Stimulated activated CD4-positive, alpha-beta T cell treated with anti-CD3 and anti-CD28 coated beads, Interleukin-12 subunit alpha, Interleukin-12 subunit beta, amount 100 ng/mL, for 4 hours (primary cell): Measurements from ENCODE around the gene ZSCAN22.
"Not testable (repeated sequence)": the region's sequence is repeated elsewhere in the genome, so short reads cannot be mapped to it uniquely, and the experiment has no call there.

Experiments
- DNase-seq: peaks from one replicate; pipeline ENCODE4 v3.0.0-alpha.2; 2020

Gene ZSCAN22

DNA sequence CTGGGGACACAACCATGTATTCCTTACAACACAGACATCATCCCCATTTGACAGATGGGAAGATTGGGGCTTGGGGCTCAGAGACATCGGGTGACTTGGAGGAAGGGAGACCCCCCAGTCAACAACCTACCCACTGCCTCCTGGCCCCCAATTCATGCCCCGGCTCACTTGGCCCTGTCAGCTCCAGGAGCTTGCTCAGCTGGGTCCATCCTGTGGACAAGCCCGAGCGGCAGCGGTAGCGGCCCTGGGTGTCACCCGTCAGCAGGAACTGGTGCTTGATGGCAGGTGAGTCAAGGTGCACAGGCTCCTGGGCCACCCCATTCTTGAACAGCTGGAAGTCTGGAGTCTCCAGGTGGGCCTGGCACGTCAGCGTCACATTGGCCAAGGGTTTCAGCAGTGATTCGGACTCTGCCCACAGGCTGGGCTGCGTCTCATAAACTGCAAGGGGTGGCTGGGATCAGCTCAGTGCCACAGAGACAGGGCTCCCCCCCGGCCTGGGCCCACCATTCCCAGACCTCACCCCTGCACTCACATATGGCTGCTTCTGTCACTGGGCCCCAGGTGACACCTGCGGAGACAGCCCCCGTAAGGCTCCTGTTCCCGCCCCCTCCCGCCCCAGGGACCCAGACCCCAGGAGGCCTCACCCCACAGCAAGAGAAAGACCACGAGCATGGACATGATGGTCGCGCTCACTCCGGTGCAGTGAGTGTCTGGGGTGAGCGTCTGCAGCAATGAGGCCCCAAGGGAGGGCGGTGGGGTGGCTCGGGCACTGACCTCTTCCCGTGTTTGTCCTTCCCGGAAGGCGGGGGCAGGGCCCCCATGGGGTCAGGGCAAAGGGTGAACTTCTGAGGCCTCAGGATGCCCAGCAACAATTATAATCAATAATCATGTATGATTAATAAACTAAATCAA, 26.2 kb downstream of the ZSCAN22 start, which contains the start of gene A1BG:
Gene A1BG, minus strand, starts transcription at position 733 of the 912 bp plus-strand sequence. Its CDS starts 55 bp downstream, at position 678.
- no peak for DNase-seq

DNA sequence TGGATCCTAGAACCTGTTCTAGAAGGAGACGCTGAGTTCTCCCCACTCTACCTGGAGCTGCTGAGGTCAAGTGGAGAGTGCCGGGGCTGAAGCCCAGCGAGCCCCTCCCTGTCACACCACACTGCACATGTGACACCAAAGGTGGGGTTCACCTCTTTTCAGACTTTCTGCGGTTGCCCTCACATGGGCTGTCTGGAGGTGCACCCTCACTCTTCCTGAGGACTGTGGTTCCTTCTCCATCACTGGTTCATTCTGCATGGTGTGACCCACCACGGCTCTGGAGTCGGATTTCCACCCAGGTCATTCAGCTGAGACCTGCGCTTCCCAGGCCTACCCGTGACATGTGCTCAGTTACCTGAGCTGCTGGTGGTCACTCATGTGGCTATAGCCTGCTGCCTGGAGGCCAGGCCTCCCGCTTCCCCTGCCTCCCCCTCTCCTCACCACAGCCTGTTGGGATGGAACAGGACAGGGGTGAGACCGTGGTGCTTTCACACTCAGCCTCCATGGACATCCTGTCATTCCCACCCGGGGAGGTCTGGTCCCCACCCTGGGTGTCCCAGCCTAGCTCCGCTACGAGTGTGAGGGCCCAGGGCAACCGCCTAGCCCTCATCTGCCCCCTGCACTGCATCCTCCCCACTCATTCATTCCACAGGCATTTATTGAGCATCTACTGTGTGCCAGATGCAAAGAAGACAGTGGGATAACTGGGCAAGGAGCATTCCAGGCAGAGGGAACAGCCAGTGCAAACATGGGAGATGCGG, 27.1 kb downstream of the ZSCAN22 start:
- DNase-seq = no peak

DNA sequence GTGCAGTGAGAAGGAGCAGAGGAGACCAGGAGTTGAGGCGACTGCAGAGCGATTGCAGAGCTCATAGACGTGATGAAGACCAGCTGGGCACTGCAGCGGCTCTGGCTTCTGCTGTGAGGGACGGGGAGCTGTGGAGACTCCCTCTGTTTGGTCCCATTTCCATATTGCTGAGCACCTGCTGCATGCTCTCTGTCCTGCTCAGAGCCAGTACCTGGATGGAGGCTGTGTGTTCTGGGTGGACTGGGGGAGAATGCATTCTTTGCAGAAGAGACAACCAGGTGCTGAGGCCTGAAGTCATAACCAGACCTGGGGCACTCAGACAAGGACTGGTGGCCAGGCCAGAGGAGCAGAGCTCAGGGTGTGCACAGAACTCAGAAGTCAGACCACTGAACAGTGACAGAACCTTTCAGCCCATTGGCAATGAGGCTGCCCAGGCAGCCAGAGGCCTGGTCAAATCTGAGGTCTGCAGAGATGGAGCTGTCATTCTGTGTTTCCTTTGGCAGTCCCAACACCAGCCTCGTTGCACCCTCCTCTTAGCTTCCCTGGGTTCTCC, 27.8 kb downstream of the ZSCAN22 start:
- DNase-seq = no peak

DNA sequence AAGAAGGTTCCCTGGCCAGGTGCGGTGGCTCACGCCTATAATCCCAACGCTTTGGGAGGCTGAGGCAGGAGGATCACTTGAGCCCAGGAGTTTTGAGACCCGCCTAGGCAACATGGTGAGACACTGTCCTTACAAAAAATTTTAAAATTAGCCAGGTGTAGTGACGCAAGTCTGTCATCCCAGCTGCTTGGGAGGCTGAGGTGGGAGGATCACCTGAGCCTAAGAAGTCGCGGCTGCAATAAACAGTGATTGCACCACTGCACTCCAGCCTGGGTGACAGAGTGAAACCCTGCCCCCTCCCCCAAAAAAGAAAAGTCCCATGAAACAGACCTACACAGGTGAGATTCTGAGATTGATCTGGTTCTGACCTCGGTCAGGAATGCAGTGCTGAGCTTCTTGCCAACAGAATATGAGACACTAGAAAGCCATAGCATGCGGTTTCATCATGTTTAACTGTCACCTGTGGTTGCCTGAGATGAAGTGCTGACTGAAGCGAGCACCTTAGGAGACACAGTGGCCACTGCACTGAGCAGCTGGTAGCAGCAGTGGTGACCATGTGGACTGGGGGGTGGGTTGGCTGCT, 28.5 kb downstream of the ZSCAN22 start:
- DNase-seq = no peak

DNA sequence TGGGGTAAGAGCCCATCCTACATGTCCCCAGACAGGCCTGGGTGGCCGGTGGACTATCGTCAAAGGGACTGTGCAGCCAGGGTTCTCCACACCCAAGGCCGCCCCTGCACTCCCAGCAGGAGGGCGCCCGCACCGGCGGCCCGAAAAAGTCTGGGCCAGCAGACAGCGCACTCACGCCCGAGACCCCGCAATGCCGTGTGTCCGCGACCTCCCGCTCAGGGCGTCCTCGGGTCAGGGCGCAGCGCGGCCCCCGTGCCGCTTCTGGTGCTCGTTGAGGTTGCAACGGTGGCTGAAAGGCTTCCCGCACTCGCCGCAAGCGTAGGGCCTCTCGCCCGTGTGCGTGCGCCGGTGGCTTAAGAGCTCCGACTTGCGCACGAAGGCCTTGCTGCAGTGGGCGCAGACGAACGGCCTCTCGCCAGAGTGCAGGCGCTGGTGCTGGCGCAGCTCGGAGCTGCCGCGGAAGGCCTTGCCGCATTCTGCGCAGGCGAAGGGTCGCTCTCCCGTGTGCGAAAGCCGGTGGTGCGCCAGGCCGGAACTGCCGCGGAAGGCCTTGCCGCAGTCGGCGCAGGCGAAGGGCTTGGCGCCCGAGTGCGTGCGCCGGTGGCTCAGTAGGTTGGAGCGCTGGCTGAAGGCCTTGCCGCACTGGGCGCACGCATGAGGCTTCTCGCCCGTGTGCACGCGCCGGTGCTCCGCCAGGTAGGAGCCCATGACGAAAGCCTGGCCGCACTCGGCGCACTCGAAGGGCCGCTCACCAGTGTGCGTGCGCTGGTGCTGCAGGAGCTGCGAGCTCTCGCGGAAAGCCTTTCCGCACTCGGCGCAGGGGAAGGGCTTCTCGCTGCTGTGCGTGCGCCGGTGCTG, 29.3 kb downstream of the ZSCAN22 start:
- DNase-seq = peak; percentile 33

DNA sequence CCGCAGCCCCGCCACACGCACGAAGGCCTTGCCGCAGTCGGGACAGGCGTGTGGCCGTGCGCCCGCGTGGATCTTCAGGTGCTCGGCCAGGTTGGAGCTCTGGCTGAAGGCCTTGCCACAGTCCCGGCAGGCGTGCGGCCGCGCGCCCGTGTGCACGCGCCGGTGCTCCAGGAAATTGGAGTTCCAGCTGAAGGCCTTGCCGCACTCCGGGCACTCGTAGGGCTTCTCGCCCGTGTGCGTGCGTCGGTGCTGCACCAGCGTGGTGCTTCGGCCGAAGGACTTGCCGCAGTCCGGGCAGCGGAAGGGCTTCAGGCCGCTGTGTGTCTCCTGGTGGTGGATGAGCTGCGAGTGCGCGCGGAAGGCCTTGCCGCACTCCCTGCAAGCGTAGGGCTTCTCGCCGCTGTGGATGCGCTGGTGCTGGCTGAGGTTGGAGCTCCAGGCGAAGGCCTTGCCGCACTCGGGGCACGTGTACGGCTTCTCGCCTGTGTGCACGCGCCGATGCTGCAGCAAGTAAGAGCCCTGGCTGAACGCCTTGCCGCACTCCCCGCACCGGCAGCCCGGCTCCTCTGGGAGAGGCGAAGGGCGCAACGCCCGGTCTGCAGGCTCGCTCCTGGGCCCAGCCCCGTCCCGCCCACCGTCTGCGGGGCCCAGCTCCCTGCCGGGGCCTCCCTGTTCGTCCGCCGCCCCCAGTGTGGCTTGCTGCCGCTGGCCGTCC, 30.1 kb downstream of the ZSCAN22 start:
- no peak for DNase-seq

DNA sequence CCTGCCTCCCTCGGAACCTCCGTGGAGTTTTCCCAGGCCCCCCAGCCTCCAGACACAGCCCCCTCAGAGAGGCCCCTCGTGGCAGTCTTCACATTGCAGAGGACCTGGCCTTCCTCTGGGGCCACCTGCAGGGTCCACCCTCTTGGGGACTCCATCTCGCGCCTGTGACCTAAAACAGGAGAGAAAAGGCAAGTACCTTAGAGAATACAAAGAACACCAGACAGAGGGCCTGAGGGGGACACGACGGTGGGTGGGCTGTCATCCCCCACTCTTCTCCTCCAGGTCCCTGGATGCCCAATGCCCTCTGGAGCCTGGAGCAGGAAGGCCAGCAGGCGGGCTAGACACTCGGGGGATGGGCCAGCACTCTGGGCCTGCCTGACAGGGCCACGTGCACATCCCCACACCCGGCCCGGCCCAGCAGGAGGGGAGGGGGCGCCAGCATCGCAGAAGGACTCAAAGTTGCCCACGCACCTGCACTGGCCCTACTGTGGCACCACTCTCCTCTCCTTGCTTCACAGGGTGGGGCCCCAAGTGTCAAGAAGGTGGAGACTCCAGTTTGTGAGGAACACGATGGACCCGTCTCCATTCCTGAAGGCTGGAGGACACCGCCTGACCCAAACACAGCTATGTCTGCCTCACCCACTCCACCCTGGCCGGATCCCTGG, 30.8 kb downstream of the ZSCAN22 start:
- no peak for DNase-seq

DNA sequence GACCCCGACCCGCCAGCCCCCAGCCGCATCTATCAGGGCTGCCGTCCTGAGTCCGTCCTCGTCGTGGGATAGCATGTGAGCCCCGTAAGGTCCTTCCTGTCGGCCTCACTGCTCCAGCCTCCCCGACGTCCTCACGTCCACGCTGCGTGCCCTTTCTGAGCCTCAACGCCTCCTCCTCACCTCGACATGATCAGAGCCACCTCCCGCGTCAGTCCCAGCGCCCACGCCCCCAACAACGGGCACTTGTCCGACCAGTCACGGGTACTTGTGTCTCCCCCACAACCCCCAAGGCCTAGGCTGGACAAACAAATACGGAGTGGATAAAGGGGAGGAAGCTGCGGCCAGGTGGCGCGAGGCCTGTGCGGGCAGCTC, 35.1 kb downstream of the ZSCAN22 start:
- DNase-seq = peak; percentile 51

DNA sequence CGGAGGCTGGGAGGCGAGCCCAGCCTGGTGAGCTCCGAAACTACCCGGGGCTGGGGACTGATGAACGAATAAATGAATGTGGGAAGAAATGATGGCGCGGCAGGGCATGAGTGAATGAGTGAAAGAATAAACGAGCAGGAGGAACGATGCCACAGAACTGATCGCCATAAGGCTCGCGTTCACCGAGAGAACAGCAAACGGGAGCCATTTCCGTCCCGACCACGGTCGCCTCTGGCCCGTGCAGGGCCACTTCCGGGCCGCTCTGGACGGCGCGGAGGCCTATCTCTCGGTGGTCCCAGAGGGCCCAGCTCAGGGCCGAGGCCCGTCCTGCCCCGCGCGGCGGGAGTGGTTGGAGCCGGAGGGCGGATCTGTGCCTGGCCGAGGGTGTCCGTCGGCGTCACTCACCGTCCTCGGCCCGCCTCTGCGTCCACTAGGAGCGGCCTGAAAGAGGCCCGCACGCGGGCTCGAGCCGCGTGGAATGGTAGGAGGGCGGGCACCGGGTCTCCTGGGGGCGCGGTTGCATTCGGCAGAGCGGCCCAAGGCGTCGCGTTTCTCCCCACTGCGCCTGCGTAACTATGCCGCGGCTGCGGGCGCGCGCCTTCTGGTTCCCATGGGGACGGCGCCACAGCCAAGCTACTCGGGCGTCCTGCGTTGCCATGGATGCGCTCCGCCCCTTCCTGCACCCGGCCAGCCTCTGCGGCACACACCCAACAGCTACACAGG, 35.6 kb downstream of the ZSCAN22 start, which contains the start of gene ZNF497:
Gene ZNF497, minus strand, starts transcription at position 480 of the 723 bp plus-strand sequence. CDS start 5,116 bp downstream, outside the sequence.
- peak; percentile 96 for DNase-seq

DNA sequence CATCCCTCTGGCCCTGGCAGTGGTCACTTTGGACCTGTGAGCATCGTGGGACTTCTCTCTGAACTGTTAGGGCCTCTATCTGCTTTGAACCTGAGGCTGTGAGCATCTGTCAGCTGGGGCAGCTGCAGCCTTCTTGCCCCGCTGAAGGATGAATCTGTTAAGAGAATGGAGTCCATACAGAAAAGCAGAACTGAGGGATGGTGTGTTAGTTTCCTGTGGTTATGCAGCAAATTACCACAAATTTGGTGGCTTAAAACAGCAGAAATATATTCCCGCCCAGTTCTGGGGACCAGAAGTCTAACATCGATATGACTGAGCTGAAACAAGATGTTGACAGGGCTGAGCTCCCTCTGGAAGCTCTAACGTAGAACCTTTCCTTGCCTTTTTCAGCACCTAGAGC, 37.4 kb downstream of the ZSCAN22 start:
- no peak for DNase-seq

DNA sequence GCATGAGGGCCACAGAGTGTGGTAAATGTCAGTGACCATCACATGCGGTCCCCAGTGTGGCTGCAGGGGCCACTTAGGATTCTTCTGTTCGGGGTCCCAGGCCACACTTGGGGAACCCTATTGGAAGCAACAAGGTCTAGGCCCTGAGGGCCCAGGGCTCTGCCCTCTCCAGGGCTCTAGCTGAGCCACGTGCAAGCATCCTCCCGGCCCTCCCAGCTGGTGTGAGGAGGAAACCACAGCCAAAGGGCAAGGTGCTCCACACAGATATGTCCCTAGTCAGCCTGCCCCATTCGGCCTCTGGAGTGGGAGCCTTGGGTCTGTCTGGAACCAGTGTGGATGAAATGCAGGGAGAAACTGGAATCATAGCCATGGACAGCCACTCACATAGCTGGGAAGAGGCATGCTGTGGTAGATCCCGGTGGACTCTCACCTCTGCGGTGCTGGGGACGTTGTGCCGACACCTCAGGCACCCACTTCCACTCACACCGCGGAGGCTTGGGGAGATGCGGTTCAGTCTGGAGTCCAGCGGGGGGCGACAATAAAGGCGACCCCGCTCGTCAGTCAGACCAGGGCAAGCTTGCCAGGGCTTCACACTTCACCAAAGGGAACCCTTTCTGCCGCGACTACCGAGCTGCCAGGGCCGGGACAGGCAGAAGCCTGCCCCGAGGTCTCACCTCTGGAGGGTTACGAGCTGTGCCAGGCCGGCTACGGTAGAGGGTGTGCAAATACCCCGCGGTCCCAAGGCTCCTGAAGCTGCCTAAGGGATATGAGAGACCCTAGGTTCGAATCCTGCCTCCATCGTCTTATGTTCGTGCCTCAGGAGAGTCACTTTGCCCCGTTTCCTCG, 40.0 kb downstream of the ZSCAN22 start:
- DNase-seq = no peak

DNA sequence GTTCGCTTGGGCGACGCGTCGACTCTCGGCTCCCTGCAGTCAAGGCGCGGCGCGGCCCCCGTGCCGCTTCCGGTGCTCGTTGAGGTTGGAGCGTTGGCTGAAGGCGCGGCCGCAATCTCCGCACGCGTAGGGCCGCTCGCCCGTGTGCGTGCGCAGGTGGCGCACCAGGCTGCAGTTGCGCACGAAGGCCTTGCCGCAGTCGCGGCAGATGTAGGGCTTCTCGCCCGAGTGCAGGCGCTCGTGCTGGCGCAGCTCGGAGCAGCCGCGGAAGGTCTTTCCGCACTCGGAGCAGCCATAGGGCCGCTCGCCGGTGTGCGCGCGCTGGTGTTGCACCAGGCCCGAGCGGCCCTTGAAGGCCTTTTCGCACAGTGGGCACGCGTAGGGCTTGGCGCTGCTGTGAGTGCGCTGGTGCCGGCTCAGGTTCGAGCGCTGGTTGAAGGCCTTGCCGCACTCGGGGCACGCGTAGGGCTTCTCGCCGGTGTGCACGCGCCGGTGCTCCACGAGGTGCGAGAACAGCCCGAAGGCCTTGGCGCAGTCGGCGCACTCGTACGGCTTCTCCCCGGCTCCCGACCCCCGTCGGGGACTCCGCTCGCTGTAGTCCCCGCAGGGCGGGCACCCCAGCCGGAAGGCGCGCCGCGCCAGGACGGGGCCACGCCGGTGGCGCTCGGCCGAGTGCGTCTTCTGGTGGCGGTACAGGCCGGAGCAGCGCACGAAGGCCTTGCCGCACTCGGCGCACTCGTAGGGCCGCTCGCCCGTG, 41.1 kb downstream of the ZSCAN22 start:
- no peak for DNase-seq

DNA sequence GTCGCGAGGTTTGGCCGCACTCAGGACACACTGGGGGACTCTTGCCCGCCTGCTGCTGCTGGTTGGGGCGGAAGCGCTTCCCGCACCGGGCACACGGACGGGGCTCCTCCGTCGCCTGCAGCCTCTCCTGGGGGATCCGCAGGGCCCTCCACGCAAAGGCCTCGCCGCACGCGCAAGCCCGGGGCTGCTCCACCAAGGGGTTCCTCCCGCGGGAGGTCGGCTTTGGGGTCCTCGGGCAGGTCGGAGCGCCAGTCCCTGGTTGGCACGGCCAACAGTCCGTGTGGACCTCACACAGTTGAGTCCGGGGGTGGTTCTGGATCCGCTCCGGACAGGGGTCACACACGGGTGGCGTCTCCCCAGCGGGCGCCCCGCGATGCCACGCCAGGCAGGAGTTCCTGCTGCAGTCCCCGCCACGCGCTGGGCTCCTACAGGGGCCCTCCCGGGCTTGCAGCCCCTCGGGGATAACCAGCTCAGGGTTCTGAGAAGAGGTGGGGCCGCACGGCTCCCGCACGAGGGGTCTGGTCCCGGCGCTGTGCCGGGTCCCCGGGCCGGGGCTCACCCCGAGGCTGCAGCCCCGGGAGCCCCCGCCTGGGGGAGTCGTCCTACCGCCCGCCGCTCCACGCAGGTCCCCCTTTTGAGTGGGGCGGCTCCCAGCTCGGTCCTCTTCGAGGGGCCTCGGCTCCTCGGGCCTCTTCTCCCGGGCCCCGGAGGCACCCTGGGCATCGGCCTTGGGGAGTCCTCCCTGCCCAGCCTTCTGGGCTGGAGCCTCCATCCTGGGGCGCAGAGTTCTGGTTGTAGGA, 42.0 kb downstream of the ZSCAN22 start:
- DNase-seq = no peak

DNA sequence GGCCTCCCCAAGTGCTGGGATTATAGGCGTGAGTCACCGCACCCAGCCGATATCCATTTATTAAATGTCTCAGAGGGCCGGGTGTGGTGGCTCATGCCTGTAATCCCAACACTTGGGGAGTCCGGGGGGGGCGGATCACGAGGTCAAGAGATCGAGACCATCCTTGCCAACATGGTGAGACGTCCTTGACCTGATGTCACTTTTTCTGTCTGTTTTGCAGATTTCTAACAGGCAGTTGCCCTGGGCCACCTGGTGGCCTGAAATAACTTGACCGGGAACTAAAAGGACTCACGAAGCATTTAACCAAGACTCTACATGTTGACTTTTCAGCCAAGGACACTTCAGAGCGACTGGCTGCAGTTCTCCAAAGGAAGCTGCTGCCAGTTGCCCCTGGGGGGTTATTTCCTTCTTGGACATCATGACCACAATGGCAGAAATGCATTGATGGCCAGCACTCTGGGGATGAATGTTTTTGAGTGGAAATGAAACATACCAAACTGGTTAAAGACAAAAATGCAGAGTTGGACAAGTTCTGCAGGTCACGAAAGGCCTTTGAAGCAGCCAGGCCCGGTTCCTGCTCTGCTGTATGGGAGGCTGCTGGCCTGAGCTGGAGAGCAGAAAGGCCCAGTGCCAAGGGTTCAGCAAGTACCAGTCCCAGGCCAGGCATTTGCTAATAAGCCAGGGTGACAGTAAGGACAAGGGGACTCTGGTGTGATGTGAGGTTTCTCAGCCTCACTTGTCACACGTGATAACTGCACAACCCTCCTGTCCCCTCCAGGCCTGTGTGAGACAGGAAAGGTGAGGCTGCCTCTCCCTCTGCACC, 45.7 kb downstream of the ZSCAN22 start:
- DNase-seq = no peak

DNA sequence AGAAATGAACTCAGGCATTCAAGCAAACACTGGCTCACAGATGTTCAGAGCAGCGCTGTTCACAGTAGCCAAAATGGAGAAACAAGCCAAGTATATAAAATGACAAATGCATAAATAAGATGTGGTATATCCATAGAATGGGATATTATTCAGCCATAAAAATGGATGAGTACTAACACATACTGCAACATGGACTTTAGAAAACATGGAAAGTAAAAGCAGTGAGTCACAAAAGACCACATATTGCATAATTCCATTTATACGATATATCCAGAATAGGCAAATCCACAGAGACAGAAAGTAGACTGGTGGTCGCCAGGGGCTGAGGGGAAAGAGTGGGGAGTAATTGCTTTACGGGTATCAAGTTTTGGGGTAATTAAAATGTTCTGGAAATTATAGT, 47.4 kb downstream of the ZSCAN22 start:
- no peak for DNase-seq

DNA sequence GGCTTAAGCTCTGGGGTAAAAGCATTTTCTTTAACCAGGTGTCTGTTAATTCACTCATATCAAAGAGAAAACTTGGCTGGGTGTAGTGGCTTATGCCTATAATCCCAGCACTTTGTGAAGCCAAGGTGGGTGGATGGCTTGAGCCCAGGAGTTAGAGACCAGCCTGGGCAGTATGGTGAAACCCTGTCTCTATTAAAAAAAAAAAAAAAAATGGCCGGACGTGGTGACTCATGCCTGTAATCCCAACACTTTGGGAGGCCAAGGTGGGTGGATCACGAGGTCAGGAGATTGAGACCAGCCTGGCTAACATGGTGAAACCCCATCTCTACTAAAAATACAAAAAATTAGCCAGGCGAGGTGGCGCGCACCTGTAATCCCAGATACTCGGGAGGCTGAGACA, 49.9 kb downstream of the ZSCAN22 start:
- not testable (repeated sequence) for DNase-seq

DNA sequence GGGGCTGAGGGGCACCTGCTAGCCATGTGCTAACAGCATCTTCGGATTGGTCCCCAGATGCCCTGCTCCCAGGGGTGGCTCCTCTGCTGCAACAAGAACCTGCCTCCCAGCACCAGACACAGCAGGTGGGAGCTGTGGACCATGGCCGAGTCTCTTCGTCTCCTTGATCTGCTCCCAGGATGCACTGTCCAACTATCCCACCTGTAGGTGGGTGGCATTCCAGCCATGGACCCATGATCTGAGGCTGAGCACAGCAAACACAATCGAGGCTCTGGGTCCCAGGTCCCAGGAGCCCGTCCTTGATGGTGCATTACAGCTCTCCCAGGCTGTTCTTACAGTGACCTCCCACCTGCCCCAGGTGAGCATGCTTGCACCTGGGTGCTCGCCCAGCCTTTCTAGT, 52.5 kb downstream of the ZSCAN22 start:
- no peak for DNase-seq
